GM18498 (cell line): ENCODE data around the gene SUGCT.
"Not testable (repeated sequence)": the region's sequence is repeated elsewhere in the genome, so short reads cannot be mapped to it uniquely, and the experiment has no call there.

Source experiments
- ATAC-seq: cut with Tn5 transposase; IDR thresholded peaks from one replicate; pipeline ENCODE4 v1.9.1; 2021; ENCODE audit warnings: mild to moderate bottlenecking, moderate library complexity; ENCODE audit not compliant: unreplicated experiment

Gene SUGCT

DNA sequence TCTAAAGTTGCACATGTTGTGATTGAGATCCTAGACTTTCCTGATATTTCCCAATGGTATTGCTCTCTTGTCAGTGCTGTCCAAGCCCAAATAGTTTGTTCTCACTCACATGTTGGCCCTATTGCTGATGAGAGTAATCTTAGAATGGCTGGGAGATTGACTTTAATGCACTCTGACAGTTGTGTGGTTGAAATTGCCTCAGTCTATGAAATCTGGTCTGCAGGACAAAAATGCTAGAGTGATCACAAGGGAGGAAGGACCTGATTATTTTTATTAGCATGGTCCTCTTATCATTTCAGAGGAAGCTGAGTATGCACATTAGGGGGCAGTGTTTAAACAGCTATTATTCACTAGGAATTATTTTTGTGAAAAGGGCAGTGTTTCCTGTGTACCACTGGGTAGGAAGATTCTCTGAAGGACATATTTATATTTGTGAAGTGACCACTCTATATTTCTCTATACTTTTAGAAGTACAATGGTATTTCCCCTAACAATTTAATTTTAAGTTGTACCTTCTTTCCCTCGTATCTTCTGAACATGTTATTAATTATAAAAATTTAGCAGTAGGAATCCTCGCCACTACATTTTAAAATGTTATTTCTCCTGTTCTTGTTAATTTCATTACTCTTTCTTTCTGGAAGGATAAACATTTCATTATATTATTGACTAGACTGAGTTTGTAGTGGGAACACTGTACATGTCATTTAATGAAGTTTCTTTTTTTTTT lies 64.4 kb downstream of the SUGCT start:
- ATAC-seq: no peak

DNA sequence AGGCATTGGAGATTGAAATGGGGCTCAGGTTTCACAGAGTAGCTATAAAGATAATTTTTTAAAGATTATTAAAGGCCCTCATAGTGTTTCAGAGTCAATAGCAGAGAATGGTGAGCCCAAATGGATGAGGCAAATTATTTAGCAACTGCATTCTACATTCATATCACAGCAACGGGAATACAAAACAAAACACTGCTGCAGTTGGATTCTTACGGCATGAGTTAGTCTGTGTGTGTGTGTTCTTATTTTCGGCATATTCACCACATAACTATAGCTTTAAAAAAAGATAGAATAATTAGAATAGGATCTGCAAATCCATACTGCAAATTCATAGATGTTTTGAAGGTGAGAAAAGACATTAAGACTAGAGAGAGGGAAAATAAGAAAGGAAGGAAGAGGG lies 66.0 kb downstream of the SUGCT start:
- no peak for ATAC-seq

DNA sequence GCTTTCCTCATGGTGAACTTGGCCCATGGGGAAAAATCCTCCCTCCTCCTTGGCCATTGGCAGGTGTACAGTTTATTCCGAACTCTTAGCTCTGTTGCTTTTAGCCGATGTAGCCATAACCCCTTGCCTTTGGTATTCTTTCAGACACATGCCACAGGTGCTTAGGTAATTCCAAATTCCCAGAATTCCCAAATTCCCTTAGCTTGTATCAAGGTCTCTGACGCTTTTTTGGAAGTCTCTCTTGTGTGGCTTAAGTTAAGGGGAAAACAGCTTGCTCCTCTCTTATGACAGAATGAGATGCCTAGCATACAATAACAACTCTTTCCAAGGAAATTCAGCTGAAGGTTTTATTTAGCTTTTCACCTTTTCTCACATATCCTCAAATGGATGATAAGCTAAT lies 68.0 kb downstream of the SUGCT start:
- no peak for ATAC-seq

DNA sequence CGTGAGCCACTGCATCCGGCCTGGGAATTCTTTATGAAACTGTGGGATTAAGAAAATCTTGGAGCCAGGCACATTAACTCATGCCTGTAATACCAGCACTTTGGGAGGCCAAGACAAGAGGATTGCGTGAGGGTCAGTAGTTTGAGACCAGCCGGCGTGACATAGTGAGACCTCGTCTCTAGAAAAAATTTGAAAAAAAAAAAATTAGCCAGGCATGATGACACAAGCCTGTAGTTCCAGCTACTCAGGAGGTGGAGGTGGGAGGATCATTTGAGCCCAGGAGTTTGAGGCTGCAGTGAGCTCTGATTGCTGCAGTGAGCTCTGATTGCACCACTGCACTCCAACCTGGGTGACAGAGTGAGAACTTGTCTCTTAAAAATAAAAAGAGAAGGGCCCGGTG lies 69.8 kb downstream of the SUGCT start:
- ATAC-seq: no peak

DNA sequence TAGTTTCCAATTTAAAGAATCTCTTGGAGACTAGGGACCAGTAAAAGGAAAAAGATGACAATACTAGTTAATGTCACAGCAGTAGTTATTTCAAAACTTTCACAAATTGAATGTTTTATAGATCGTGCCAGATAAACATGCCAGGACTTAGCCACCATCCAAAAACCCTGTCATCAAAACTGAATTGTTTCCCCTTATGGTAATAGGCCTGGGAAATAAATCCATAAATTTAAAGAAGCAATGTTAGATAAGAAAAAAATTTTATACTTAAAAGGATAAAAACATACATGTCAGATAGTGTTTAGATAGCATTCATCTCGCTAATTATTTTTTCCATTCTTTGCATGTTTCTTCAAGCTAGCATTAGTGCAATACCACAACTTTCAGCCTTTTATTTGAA lies 71.2 kb downstream of the SUGCT start:
- no peak for ATAC-seq

DNA sequence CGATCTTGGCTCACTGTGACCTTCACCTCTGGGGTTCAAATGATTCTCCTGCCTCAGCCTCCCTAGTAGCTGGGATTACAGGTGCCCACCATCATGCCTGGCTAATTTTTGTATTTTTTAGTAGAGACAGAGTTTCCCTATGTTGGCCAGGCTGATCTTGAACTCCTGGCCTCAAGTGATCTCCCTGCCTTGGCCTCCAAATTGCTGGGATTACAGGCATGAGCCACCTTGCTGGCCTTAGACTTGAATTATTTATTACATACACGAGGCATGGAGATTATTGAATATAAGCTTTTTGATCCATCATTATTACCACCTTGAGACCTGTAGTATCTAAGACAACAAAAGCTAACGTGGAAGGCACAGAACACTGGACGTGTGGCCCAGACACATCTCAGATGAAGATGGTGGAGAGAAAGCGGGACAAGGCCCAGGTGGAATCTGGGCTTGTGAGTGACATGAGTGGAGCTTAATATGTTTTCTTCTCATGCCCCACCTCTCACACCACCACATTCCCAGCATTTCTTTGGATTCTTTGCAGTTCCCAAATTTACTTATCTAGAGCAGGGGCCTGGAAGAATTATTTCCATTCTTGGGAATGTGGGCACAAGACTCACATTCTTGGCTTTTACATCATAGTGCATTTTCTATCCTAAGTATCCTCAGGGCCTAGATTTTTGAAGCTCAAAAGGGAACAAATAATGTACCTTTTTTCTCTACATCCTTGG lies 76.6 kb downstream of the SUGCT start:
- no peak for ATAC-seq

DNA sequence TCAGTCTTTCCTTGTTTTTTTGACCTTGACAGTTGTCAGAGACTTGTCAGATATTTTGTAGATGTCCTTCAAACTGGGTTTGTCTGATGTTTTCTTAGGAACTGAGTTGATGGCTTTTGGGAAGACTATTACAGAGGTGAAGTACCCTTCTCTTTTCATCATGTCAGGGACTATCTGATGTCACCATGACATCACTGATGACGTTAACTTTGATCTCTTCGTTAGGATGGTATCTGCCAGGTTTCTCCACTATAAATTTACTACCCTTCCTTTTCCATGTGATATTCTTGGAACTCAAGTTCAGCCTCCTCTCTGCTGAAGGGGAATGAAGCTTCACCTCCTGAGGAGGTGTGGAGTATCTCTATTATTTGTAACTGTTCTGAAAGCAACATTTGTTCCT lies 78.5 kb downstream of the SUGCT start:
- ATAC-seq: no peak

DNA sequence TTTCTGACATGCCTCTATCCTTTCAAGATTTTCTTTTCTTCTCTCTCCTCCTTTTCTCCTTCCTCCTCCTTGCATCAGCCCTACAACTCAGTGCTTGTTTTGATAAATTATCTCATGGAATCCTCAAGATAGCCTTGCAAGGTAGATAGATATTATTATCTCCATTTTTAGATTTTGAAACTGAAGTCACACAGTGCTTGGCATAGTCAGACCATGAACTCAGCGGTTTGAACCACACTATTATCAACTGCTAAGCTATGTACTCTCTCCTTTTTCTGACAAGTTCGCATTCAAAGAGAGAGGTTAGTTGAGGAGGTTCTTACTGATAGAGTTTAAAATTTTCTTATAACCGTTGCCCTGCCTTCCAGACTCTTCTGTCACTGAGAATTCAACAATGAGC lies 79.1 kb downstream of the SUGCT start:
- no peak for ATAC-seq

DNA sequence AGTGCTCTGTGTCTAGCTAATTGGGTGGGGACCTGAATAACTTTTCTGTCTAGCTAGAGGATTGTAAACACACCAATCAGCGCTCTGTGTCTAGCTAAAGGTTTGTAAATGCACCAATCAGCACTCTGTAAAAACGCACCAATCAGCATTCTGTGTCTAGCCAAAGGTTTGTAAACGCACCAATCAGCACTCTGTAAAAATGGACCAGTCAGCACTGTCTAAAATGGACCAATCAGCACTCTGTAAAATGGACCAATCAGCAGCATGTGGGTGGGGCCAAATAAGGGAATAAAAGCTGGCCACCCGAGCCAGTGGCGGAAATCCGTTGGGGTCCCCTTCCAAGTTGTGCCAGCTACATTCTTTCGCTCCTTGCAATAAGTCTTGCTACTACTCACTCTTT lies 83.8 kb downstream of the SUGCT start:
- not testable (repeated sequence) for ATAC-seq

DNA sequence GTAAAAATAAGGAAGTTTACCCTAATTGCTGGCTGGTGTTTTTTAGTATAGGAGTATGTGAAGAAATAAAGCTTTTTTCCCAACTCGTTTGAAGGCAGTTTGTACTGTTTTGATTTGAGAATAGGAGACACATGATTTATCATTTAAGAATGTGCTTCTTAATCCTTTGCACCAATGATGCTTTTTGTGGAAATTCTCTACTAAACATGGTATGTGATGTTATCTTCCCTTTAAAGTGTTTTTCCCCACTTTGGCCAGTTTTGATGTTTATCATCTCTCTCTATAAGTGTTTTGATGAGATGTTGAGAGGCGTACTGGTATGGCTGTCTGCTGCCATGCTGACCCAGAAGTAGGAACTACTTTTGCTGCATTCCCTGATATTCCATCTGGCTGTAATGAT lies 85.1 kb downstream of the SUGCT start:
- ATAC-seq: no peak

DNA sequence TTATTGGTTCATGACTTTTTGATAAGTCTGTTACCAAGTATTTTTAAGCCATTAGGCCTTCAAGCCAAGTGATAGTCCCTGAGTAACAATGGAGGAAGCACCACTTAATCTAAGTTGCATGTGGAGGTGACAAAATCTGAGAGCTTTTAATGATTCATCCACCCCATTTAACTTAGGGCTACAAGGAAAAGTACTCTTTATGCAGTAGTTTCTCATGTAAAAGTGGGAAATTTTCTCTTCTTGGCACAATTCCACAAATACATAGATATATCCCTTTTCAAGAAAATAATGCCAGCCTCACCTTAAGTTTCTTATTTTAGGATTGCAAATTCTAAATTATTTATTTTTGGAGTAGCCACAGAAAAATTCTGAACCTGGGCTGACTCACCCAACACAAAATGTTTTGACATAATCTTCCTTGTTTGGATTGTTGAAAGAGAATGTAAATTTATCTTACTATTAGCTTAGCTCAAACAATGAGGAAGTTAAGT lies 85.7 kb downstream of the SUGCT start:
- ATAC-seq: no peak

DNA sequence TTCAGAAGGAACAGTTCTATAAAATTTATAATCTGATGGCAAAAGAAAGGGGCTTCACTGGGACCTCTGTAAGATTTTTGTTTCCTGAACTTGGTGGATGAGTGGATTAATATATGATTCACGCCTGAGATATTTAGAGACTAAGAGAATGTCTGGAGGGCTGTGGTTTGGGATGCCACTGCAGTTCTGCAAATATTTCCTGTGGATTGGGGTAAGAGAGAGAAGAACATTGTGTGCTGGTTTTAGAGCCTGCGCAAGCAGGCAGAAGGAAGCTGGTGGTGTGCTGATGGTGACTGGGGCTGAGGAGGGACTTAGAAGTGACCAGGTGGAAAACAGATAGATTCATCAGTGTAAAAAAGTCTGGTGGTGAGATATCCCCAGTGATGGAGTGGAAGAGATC lies 87.0 kb downstream of the SUGCT start:
- no peak for ATAC-seq

DNA sequence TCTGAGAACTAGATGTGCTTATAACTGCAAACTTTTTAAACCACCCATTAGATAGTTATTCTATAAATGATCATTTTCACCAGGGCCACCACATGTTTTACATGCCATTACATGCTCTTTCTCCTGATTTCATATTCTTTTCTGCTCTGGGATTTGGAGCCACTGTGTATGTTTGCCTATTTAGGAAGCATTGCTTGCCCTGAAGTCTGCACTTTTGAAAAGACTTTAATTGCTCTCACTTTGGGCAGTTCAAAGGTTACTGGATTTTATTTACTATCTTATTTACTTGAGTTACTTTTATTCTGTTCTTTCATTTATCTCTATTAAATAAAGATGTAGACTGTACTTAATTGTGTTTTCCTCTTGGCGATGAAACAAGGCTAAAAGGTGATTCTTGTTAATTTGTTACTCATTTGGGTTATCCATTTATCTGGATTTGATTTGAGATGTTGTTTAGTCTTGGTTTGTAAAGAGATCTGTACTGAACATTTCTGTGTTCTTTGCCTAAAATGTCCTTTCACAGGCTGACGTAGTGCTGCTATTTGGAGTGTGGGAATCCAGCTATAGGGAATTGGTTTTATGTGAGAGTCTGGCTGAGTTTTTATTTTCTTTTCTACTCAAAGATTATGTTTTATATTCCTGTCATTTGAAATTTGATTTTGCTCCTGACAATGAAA lies 88.8 kb downstream of the SUGCT start:
- no peak for ATAC-seq

DNA sequence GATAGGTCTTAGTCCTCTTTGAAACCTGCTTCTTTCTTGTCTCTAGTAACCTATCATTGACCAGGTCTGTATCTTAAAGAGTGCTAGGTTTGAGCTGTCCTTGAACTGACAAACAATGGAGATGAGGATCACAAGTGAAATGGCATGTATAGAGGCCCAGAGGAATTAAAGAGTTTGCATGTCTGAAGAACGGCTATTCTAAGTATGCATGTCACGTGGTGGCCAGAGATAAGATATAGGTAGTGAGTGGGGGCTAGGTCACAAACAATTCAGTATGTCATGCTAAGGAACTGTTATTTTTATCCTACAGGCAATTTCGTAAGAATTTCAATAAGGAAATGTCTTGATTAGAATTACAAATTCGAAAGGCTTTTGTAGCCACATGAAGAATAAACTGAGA lies 95.3 kb downstream of the SUGCT start:
- no peak for ATAC-seq

DNA sequence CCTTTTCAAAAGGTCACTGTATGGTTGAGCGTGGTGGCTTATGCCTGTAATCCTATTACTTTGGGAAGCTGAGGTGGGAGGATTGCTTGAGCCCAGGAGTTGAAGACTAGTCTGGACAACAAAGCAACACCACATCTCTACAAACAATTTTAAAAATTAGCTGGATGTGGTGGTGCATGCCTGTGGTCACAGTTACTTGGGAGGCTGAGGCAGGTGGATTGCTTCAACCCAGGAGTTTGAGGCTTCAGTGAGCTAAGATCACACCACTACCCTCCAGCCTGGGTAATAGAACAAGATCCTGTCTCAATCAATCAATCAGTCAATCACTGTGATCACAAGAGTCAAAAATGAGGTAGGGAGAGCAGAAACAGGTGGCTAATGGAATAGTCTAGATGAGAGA lies 97.0 kb downstream of the SUGCT start:
- no peak for ATAC-seq

DNA sequence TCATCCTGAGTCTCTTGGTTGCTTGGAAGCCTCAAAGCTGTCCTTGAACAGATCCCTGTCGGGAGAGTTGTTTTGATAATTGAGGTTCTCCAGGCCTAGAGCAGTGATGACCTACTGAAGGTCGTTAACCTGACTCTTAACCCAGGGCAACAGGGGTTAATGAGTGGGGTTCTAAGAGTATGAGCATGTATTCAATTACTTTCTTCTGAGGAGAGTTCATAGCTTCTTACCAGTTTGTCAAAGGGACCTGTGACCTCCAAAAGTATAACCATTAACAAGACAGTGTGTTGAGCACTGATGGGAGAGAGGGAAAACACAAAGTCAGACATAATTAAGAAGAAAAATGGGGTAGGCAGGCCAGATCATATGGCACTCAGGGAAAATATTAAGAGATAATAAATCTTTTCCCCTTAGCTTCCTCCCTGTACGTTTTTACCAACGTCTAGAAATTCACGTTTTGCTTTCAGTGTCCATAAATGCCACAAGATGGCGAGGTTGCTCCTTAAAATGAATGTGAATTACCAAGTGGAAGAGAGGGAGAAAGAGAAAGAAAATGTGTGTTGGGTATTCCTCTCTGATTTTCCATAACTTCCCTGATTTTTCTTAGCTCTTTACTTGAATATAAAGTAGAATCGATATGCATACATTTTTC lies 97.6 kb downstream of the SUGCT start:
- no peak for ATAC-seq

DNA sequence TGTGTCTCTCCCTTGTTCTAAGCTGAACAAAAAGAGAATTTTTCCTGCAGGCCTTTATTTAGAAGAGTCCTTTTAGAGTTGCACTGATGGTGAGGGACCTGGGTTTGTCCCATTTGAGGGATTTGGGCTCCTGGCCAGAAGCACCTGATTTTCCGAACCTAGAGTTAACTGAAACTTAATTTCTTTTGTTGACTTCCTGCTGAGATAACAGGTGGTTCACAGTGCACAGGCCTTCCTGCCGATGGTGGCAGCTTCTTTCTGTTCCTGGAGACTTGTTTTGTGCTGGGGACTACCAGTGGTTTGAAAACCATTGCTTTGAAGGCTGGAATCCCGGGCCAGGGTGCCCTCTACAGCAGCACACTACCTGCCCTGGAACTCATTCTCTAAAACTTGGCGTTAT lies 99.2 kb downstream of the SUGCT start:
- no peak for ATAC-seq

DNA sequence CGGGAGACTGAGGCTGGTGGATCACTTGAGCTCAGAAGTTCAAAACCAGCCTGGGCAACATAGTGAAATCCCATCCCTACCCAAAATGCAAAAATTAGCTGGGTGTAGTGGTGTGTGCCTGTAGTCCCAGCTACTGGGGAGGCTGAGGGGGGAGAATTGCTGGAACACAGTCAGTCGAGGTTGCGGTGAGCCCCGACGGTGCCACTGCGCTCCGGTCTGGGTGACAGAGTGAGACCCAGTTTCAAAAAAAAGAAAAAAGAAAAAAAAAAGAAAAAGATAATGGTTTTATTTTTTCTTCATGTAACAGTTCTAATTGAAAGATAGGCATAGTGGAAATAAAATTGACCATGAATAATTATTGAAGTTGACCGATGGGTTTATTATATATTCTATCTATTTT lies 99.9 kb downstream of the SUGCT start:
- ATAC-seq: no peak

DNA sequence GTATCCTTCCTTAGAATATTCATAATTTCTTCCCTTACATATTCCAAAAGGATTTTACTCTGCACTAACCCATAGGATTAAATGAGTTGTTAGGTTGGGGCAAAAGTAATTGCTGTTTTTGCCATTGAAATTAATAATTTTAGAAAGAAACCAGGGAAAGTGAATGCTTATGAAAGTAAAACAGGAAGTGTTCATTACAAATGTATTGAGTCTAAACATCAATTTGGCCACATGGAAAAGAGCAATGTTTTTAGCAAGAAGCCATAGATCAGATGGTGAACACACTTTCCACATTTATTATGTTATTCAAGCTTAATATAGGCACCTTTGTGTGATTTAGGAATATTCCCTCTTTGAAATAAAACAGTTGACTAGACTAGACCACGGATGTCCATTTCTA lies 102.9 kb downstream of the SUGCT start:
- ATAC-seq: no peak

DNA sequence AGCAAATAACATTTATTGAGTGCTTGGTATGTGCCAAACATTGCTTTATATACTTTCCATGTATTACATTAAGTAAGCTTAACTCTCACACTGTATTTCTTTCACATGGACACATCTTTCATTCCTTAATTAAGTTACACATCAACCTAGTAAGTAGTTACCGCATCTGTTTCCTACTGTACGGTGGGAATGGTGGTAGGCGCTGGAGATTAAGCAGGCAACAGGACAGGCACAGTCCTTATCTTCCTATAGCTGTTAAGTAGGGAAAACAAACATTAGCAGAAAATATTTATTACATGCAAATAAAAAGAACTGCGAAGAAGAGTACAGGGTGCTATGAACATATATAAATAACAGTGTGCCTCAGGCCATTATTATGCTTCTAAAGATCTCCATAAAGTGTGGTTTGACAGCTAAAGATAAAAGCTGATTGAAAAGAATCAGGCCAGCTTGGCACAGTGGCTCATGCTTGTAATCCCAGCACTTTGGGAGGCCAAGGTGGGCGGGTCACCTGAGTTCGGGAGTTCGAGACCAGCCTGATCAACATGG lies 105.0 kb downstream of the SUGCT start:
- ATAC-seq: no peak

DNA sequence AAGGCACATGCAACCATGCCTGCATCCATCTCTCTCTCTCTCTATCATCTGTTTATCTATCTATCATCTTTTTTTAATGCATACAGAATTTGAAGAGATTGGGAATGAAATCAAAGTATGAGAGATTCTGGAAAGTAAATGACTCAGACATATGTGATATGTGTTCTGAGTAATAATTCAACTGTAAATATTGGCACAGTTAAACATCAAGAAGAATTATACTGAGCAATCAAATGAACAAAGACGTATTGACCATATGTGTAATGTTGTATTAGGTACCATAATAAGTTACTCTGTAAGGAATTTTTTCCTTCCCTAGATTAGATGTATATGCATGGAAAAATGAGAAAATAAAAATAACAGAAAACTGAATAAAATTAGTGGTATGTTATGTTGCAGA lies 108.3 kb downstream of the SUGCT start:
- ATAC-seq: no peak
